DND-41 (cell line): Measurements from ENCODE around the gene FMNL3.

Experiments
- ATAC-seq: fragments of 200-7000 bp; cut with Tn5 transposase; 3 replicates; pipeline ENCODE4 v1.9.1; 2021; ENCODE audit warnings: low read depth; ENCODE audit not compliant: insufficient read depth
- DNase-seq: peaks from one replicate; pipeline ENCODE4 v3.0.0-alpha.2; 2020
- H2AFZ ChIP-seq: 2 replicates; pipeline ENCODE4 v1.6.0; 2012; ENCODE audit warnings: low read depth, low read length
- H3K27ac ChIP-seq: 2 replicates; pipeline ENCODE4 v1.5.1; 2012; ENCODE audit warnings: low read length, inconsistent platforms
- H3K27me3 ChIP-seq: fragments of 200-600 bp; sonication (generic); 2 replicates; pipeline ENCODE4 v1.6.0; 2012; ENCODE audit warnings: low read length, mild to moderate bottlenecking, inconsistent platforms; ENCODE audit not compliant: insufficient read depth, poor library complexity
- H3K36me3 ChIP-seq: 2 replicates; pipeline ENCODE4 v1.5.1; 2012; ENCODE audit warnings: low read length, inconsistent platforms; ENCODE audit not compliant: insufficient read depth
- H3K4me1 ChIP-seq: 2 replicates; pipeline ENCODE4 v1.5.1; 2012; ENCODE audit warnings: mild to moderate bottlenecking, low read length; ENCODE audit not compliant: insufficient read depth
- H3K4me2 ChIP-seq: 2 replicates; pipeline ENCODE4 v1.6.0; 2012; ENCODE audit warnings: mild to moderate bottlenecking, moderate library complexity, low read length, inconsistent platforms; ENCODE audit not compliant: insufficient read depth
- H3K4me3 ChIP-seq, 2 experiments: fragments of 200-600 bp in 1 of 2; shearing (Covaris generic) in 1 of 2; 2 replicates each; pipeline ENCODE4 v1.5.1; 2012 to 2016; ENCODE audit warnings: inconsistent platforms in 2 of 2, low read length in 2 of 2, mild to moderate bottlenecking in 2 of 2, low read depth in 1 of 2, moderate library complexity in 1 of 2
- H3K79me2 ChIP-seq: 2 replicates; pipeline ENCODE4 v1.6.0; 2012; ENCODE audit warnings: low read length, inconsistent platforms; ENCODE audit not compliant: insufficient read depth
- H3K9ac ChIP-seq: 2 replicates; pipeline ENCODE4 v1.6.0; 2012; ENCODE audit warnings: low read depth, mild to moderate bottlenecking, inconsistent platforms, low read length, moderate library complexity
- H3K9me3 ChIP-seq: 2 replicates; pipeline ENCODE4 v1.5.1; 2012; ENCODE audit warnings: low read length, moderate library complexity, mild to moderate bottlenecking, inconsistent platforms; ENCODE audit not compliant: insufficient read depth, severe bottlenecking
- H4K20me1 ChIP-seq: 2 replicates; pipeline ENCODE4 v1.6.0; 2012; ENCODE audit warnings: low read length; ENCODE audit not compliant: insufficient read depth
- CTCF ChIP-seq: IDR thresholded peaks from 2 replicates; pipeline ENCODE4 v1.5.1; 2012; ENCODE audit warnings: borderline replicate concordance, low read length, moderate library complexity, mild to moderate bottlenecking; ENCODE audit not compliant: poor library complexity, severe bottlenecking; ENCODE audit errors: extremely low read depth
- EZH2 ChIP-seq: IDR thresholded peaks from 3 replicates; pipeline ENCODE4 v1.6.1; 2012; ENCODE audit warnings: borderline replicate concordance, low read depth, mild to moderate bottlenecking, moderate library complexity, low read length, inconsistent platforms; ENCODE audit not compliant: severe bottlenecking

The FMNL3 gene

GRCh38 chr12:49644620-49644994 is 62.6 kb downstream of the FMNL3 start:
- peaks cover 6% of the 10 kb centered on the region for H3K4me1 ChIP-seq
- no peak overlapping the region for H3K4me3 ChIP-seq
- ATAC-seq, result peak; percentile 97
- H3K27me3 ChIP-seq, result no peaks in the 10 kb centered on the region
- peak overlapping the region; percentile 59 for H3K27ac ChIP-seq
- peak overlapping the region; percentile 6; the same call in 1 of the 2 replicates for H3K9ac ChIP-seq
- H3K36me3 ChIP-seq, result peaks cover 56% of the 10 kb centered on the region
- H2AFZ ChIP-seq, result peak overlapping the region; percentile 63; the same call in 1 of the 2 replicates
- H4K20me1 ChIP-seq, result no peaks in the 10 kb centered on the region
- H3K4me2 ChIP-seq, result no peak overlapping the region
- no peaks in the 10 kb centered on the region for H3K79me2 ChIP-seq
- DNase-seq, result peak; percentile 85
- H3K9me3 ChIP-seq, result no peaks in the 10 kb centered on the region
- TF ChIP-seq CTCF, result peak; percentile 97
- no peak for TF ChIP-seq EZH2

- Histone ChIP-seq H3K27ac (peak overlapping the region; percentile 31; the same call in 1 of the 2 replicates), H3K4me2 (no peak overlapping the region), H3K27me3 (no peaks in the 10 kb centered on the region), H3K9me3 (no peaks in the 10 kb centered on the region), H3K9ac (no peak overlapping the region), H3K36me3 (peaks cover 51% of the 10 kb centered on the region), H3K4me1 (peaks cover 6% of the 10 kb centered on the region), H4K20me1 (no peaks in the 10 kb centered on the region), H3K4me3 (no peak overlapping the region), H3K79me2 (no peaks in the 10 kb centered on the region), H2AFZ (peak overlapping the region; percentile 31; the same call in 1 of the 2 replicates)
- DNase-seq (no peak), ATAC-seq (peak; percentile 32; the same call in 2 of the 3 replicates)
- TF ChIP-seq EZH2 (no peak), CTCF (no peak)
These were observed 63.1 kb downstream of the FMNL3 start for GRCh38 chr12:49643961-49644619.

- H3K27me3 ChIP-seq, result no peaks in the 10 kb centered on the region
- no peaks in the 10 kb centered on the region for H4K20me1 ChIP-seq
- no peaks in the 10 kb centered on the region for H3K79me2 ChIP-seq
- no peaks in the 10 kb centered on the region for H3K9me3 ChIP-seq
- H2AFZ ChIP-seq, result no peak overlapping the region
- H3K36me3 ChIP-seq, result peaks cover 42% of the 10 kb centered on the region
- no peak overlapping the region for H3K9ac ChIP-seq
- H3K4me3 ChIP-seq, result no peak overlapping the region
- H3K4me1 ChIP-seq, result peaks cover 6% of the 10 kb centered on the region
- DNase-seq, result no peak
- no peak for TF ChIP-seq CTCF
- no peak for TF ChIP-seq EZH2
- no peak overlapping the region for H3K27ac ChIP-seq
- no peak overlapping the region for H3K4me2 ChIP-seq
- no peak for ATAC-seq
These were observed 64.1 kb downstream of the FMNL3 start for GRCh38 chr12:49643135-49643534.
